Activated CD8-positive, alpha-beta memory T cell treated with anti-CD3 and anti-CD28 coated beads, Interleukin-2, amount 10 ng/mL, durations not matched to agents 7 days and 5 days (primary cell): ENCODE results near the gene CALCR. TPM values are rescaled to one million over a fixed set of nuclear protein-coding genes. Genes with fewer than 3 reads are reported as not detected.
A peak's percentile ranks its signal among the peaks of the same experiment; 100 is the strongest.

Experiments used
- ATAC-seq: fragments of 150-1000 bp; cut with Tn5 transposase; one replicate; pipeline ENCODE4 v1.10.0; 2021; ENCODE audit warnings: moderate library complexity
- CTCF ChIA-PET: fragments of 350-600 bp; sonication (Branson Sonifier 250); formaldehyde crosslinking; loops from one replicate; lab custom pipeline; 2021; ENCODE audit warnings: antibody characterized with exemption; lab: Charles Lee
- DNase-seq: peaks from one replicate; pipeline ENCODE4 v3.0.0-alpha.2; 2020
- H3K27ac Mint-ChIP-seq: one replicate; pipeline ENCODE4 v1.8.0; 2021; ENCODE audit warnings: mild to moderate bottlenecking, mixed read lengths
- H3K27me3 Mint-ChIP-seq: one replicate; pipeline ENCODE4 v1.8.0; 2021; ENCODE audit warnings: mixed read lengths
- H3K36me3 Mint-ChIP-seq: one replicate; pipeline ENCODE4 v1.8.0; 2021; ENCODE audit warnings: mild to moderate bottlenecking, mixed read lengths
- H3K4me1 Mint-ChIP-seq: one replicate; pipeline ENCODE4 v1.8.0; 2021; ENCODE audit warnings: mixed read lengths
- H3K4me3 Mint-ChIP-seq: one replicate; pipeline ENCODE4 v1.8.0; 2021; ENCODE audit warnings: mild to moderate bottlenecking, moderate library complexity, mixed read lengths
- H3K9me3 Mint-ChIP-seq: one replicate; pipeline ENCODE4 v1.8.0; 2022; ENCODE audit warnings: low read depth, mixed read lengths
- total RNA-seq, 2 experiments: library from RNA; stranded (reverse); gene quantifications; one replicate each; pipeline ENCODE4 v1.2.3, GENCODE V29; 2021

CALCR gene
- total RNA-seq, 2 experiments from 2014 or later, result not detected

DNA sequence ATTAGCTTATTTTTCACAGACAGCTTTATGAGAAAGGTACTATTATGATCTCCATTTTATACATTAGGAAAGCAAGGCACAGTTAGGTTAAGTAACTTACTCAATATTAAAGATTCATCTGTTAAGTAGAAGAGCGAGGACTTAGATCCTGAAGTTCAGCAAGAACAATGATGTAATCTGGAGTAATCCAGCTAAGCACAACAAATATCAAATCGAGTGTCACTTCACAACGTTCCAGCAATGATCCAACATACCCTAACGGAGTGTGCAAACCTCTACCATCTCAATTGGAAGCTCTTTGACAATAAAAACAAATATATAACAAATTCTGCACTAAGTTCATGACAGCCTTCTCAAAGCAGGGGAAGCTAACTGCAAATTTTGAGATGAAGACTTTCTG, 121.3 kb downstream of the CALCR start:
- H3K4me3 Mint-ChIP-seq, result no peak overlapping the region
- CTCF ChIA-PET, result interaction anchor here (1.5 kb wide), 1 partner anchor 10 kb away, joined by 5 read pairs; no protein-coding TSS in a partner anchor
- ATAC-seq (no peak), DNase-seq (no peak)
- no peaks in the 10 kb centered on the region for H3K9me3 Mint-ChIP-seq
- no peak overlapping the region for H3K27ac Mint-ChIP-seq
- H3K4me1 Mint-ChIP-seq, result no peaks in the 10 kb centered on the region
- H3K36me3 Mint-ChIP-seq, result no peaks in the 10 kb centered on the region
- peaks cover 15% of the 10 kb centered on the region for H3K27me3 Mint-ChIP-seq

- CTCF ChIA-PET, result no interaction called here
Observed at GRCh38 chr7:93448176-93448575, 126.3 kb downstream of the CALCR start.

DNA sequence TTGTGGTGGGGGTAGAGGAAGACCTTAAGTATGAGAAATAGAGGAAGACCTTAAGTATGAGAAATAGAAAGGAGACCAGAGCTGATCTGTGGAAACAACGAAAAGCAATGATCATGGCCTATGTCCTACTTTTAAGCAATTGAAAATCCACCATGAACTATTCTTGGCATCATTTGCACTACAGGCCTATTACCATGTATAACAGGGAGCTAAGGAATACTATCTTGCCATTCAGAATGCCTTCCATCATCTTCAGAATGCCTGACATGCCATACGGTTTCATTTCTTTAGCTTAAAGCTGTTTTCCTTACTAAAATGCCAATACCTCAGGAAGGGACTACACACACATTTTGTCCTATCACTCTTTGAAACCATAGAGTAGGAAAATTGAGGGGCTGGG, 127.0 kb downstream of the CALCR start:
- no peaks in the 10 kb centered on the region for H3K9me3 Mint-ChIP-seq
- ATAC-seq (no peak), DNase-seq (no peak)
- H3K4me1 Mint-ChIP-seq, result no peaks in the 10 kb centered on the region
- no peaks in the 10 kb centered on the region for H3K36me3 Mint-ChIP-seq
- peaks cover 21% of the 10 kb centered on the region for H3K27me3 Mint-ChIP-seq
- no peak overlapping the region for H3K27ac Mint-ChIP-seq
- H3K4me3 Mint-ChIP-seq, result no peak overlapping the region
- CTCF ChIA-PET, result no interaction called here

More at GRCh38 chr7:93448176-93448575, 126.3 kb downstream of the CALCR start:
- Mint-ChIP-seq H3K27ac (no peak overlapping the region), H3K9me3 (no peaks in the 10 kb centered on the region), H3K4me3 (no peak overlapping the region), H3K36me3 (no peaks in the 10 kb centered on the region), H3K27me3 (peaks cover 25% of the 10 kb centered on the region), H3K4me1 (no peaks in the 10 kb centered on the region)
- DNase-seq (no peak), ATAC-seq (no peak)

DNA sequence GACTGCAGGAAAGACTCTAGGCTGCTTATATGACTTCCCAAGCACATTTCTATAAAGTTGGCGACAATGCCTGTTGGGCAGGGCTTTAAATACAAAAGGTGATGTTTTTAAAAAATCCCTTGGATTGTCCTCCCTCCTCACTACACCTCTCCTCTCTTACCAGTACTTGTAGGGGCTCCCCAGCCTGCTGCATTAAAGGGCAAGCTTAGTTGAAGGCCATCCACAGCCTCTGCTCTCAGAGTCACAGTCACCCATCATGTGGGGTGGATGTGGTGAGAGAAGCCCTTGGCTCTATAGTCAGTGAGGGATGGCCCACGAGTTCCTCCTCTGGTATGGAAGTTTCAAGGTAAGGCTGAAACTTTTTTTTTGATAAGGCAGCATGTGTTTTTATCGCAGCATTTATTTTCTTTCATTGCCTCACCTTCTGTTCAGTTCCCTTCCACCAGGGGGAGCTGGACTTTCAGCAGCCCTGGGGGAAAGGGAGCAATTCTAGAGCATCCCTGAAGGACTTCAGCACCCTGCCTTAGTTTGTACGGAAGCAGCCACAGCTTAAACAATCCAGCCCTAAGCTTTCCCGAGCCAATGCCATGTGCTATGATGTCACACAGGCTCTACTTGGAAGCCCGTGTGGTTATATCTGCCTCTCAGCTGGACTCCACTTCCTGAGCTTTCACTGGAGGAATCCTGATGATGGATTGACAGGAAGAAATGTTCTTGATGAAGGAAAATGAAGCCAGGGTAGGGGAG, 131.9 kb downstream of the CALCR start:
- Mint-ChIP-seq H3K4me1 (no peaks in the 10 kb centered on the region), H3K36me3 (no peaks in the 10 kb centered on the region), H3K27me3 (peaks cover 20% of the 10 kb centered on the region), H3K27ac (no peak overlapping the region), H3K4me3 (no peak overlapping the region), H3K9me3 (no peaks in the 10 kb centered on the region)
- ATAC-seq (peak; percentile 55), DNase-seq (peak; percentile 45)
- CTCF ChIA-PET, result interaction anchor here (1.0 to 1.5 kb wide), 7 partner anchors 11 to 645 kb away, joined by 3 to 5 read pairs (median 3); no protein-coding TSS in a partner anchor

DNA sequence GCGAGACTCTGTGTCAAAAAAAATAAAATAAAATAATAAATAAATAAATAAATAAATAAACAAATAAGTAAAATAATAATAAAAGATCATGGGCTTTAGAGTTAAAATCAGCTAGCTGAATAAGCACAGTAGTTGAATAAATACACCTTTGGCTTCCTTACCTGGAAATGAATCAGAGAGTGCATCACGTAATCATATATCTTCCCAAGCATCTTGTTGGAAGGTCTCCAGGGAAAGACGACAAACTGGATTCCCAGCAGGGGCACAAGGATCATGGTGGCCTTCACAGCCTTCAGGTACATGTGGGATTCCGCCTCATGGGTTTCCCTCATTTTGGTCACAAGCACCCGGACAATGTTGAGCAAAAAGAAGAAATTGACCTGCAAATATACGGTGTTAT, 138.7 kb downstream of the CALCR start:
- Mint-ChIP-seq H3K4me3 (no peak overlapping the region), H3K27ac (no peak overlapping the region), H3K27me3 (peaks cover 8% of the 10 kb centered on the region), H3K36me3 (no peaks in the 10 kb centered on the region), H3K4me1 (peaks cover 6% of the 10 kb centered on the region), H3K9me3 (no peaks in the 10 kb centered on the region)
- ATAC-seq (no peak), DNase-seq (no peak)
- CTCF ChIA-PET, result interaction anchor here (2.0 kb wide), 1 partner anchor 9 kb away, joined by 5 read pairs; no protein-coding TSS in a partner anchor

- H3K27me3 Mint-ChIP-seq, result no peaks in the 10 kb centered on the region
- CTCF ChIA-PET, result no interaction called here
- no peaks in the 10 kb centered on the region for H3K36me3 Mint-ChIP-seq
- H3K27ac Mint-ChIP-seq, result no peak overlapping the region
- H3K9me3 Mint-ChIP-seq, result no peaks in the 10 kb centered on the region
- H3K4me3 Mint-ChIP-seq, result no peak overlapping the region
- H3K4me1 Mint-ChIP-seq, result peaks cover 11% of the 10 kb centered on the region
- ATAC-seq, result no peak
- no peak for DNase-seq
Observed at GRCh38 chr7:93432130-93432529, 142.4 kb downstream of the CALCR start.

DNA sequence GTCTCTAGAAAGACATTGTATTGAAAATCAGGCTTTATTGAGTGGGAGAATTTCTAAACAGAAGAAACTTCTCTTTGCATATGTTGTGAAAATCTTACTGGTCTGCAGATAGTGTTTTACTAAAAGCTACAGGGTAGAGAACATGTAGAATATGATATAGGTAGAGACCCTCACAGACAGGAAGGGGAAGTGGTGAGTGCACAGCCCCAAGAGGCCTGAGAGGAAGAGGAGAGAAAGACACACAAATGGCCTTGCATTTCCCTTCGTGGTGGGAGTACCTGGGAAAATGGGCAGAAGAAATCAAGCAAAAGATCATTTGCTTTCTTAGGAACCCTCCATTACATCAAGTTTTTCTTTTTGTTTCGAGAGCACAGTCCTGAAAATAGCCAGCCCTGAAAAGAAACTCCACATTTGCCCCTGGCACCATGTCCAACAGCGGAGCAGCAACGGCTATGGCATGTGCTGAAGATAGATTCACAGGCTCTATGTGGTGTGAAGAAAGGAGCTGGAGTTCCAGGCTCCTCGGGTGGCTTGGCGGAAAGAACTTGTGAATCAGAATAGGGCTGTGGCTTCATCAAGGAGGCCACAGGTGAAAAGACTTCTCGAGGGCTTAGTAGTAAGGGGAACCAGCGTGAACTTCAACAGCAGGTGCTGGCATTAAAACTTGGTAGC, 143.5 kb downstream of the CALCR start:
- peak overlapping the region; percentile 37 for H3K27ac Mint-ChIP-seq
- H3K9me3 Mint-ChIP-seq, result no peaks in the 10 kb centered on the region
- no peak overlapping the region for H3K4me3 Mint-ChIP-seq
- ATAC-seq (no peak), DNase-seq (no peak)
- H3K27me3 Mint-ChIP-seq, result no peaks in the 10 kb centered on the region
- H3K36me3 Mint-ChIP-seq, result no peaks in the 10 kb centered on the region
- H3K4me1 Mint-ChIP-seq, result peaks cover 11% of the 10 kb centered on the region
- CTCF ChIA-PET, result interaction anchor here (0.7 kb wide), 1 partner anchor 12 kb away, joined by 3 read pairs; no protein-coding TSS in a partner anchor

DNA sequence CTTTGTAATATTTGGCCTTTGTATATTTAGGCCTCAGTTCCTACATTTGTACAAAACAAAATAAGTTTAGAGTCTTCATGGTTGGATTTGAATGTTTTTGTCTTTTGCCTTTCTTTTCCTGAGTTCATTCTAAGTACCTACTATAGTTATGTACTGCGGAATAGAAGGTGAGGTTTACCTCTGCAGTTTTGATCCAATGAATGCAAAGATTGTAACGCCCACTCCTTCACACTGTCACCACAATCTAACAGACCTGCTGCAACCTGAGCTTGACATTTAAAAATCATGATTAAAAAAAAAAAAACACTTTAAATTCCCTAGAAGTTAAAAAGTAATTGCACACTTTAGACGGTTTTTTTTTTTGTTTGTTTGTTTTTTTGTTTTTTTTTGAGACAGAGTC, 145.0 kb downstream of the CALCR start:
- no peaks in the 10 kb centered on the region for H3K9me3 Mint-ChIP-seq
- peaks cover 11% of the 10 kb centered on the region for H3K4me1 Mint-ChIP-seq
- H3K27ac Mint-ChIP-seq, result no peak overlapping the region
- DNase-seq, result no peak
- no peaks in the 10 kb centered on the region for H3K36me3 Mint-ChIP-seq
- CTCF ChIA-PET, result interaction anchor here (0.8 kb wide), 1 partner anchor 14 kb away, joined by 3 read pairs; no protein-coding TSS in a partner anchor
- peaks cover 2% of the 10 kb centered on the region for H3K27me3 Mint-ChIP-seq
- H3K4me3 Mint-ChIP-seq, result no peak overlapping the region
- no peak for ATAC-seq

DNA sequence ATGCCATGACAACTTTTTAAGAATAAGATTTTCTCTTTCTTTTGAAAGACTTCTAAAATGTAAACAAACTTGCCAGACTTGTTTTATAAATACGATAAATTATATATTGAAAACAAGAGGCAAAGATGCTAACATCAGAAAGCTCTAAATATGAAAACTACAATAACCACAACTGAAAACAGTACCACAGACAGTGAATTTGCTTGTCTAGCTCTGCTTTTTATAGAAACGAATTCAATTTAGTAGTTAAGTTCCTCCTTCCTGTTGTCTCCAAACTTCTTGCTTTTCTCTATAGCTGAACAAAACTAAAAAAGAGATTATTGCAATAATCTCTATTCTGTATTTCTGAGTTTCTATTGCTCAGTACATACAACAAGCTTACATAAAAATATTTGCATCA, 147.4 kb downstream of the CALCR start:
- DNase-seq (no peak), ATAC-seq (no peak)
- Mint-ChIP-seq H3K9me3 (no peaks in the 10 kb centered on the region), H3K36me3 (no peaks in the 10 kb centered on the region), H3K27me3 (peaks cover 13% of the 10 kb centered on the region), H3K27ac (no peak overlapping the region), H3K4me3 (no peak overlapping the region), H3K4me1 (peaks cover 11% of the 10 kb centered on the region)
- CTCF ChIA-PET, result interaction anchor here (1.8 kb wide), 1 partner anchor 10 kb away, joined by 5 read pairs; no protein-coding TSS in a partner anchor

GRCh38 chr7:93426155-93426696, 148.3 kb downstream of the CALCR start:
- H3K4me1 Mint-ChIP-seq, result peaks cover 10% of the 10 kb centered on the region
- DNase-seq (no peak), ATAC-seq (no peak)
- H3K36me3 Mint-ChIP-seq, result no peaks in the 10 kb centered on the region
- H3K27ac Mint-ChIP-seq, result no peak overlapping the region
- H3K27me3 Mint-ChIP-seq, result peaks cover 18% of the 10 kb centered on the region
- H3K9me3 Mint-ChIP-seq, result no peaks in the 10 kb centered on the region
- H3K4me3 Mint-ChIP-seq, result no peak overlapping the region
- CTCF ChIA-PET, result interaction anchor here (1.8 kb wide), 1 partner anchor 11 kb away, joined by 5 read pairs; no protein-coding TSS in a partner anchor

- CTCF ChIA-PET, result no interaction called here
- Mint-ChIP-seq H3K4me3 (no peak overlapping the region), H3K9me3 (no peaks in the 10 kb centered on the region), H3K36me3 (no peaks in the 10 kb centered on the region), H3K27ac (no peak overlapping the region), H3K27me3 (peaks cover 27% of the 10 kb centered on the region), H3K4me1 (no peaks in the 10 kb centered on the region)
- ATAC-seq (no peak), DNase-seq (no peak)
Observed at GRCh38 chr7:93414574-93414973, 159.9 kb downstream of the CALCR start.

- no peaks in the 10 kb centered on the region for H3K36me3 Mint-ChIP-seq
- no peak for DNase-seq
- ATAC-seq, result no peak
- no peaks in the 10 kb centered on the region for H3K9me3 Mint-ChIP-seq
- no peak overlapping the region for H3K27ac Mint-ChIP-seq
- CTCF ChIA-PET, result no interaction called here
- no peaks in the 10 kb centered on the region for H3K4me1 Mint-ChIP-seq
- peaks cover 9% of the 10 kb centered on the region for H3K27me3 Mint-ChIP-seq
- no peak overlapping the region for H3K4me3 Mint-ChIP-seq
Observed at GRCh38 chr7:93409324-93409723, 165.2 kb downstream of the CALCR start.

GRCh38 chr7:93407239-93407638, 167.3 kb downstream of the CALCR start:
- DNase-seq (no peak), ATAC-seq (no peak)
- Mint-ChIP-seq H3K9me3 (no peaks in the 10 kb centered on the region), H3K36me3 (no peaks in the 10 kb centered on the region), H3K4me1 (no peaks in the 10 kb centered on the region), H3K4me3 (no peak overlapping the region), H3K27ac (no peak overlapping the region), H3K27me3 (peaks cover 7% of the 10 kb centered on the region)
- CTCF ChIA-PET, result no interaction called here
